Breast epithelium (tissue), 4 donors: Measurements from ENCODE around the gene GRK5. TPM values are rescaled to one million over a fixed set of nuclear protein-coding genes. Genes with fewer than 3 reads are reported as not detected.
"Not testable (repeated sequence)": the region's sequence is repeated elsewhere in the genome, so short reads cannot be mapped to it uniquely, and the experiment has no call there.

Experiments
- DNase-seq, 2 donors: peaks; one replicate each; pipeline ENCODE4 v3.0.0-alpha.2; 2019; ENCODE audit warnings: low spot score in 2 of 2
- H3K27ac ChIP-seq, 2 donors: fragments of 200-600 bp; sonication (generic) in 1 of 2; one replicate each; pipeline ENCODE4 v1.5.1; 2016 to 2019; ENCODE audit warnings: mild to moderate bottlenecking in 1 of 2
- H3K27me3 ChIP-seq, 2 donors: fragments of 200-600 bp; sonication (generic) in 1 of 2; one replicate each; pipeline versions ENCODE4 v1.5.1 to v1.6.0; 2017 to 2019; ENCODE audit warnings: control low read depth in 1 of 2, mild to moderate bottlenecking in 1 of 2
- H3K36me3 ChIP-seq: fragments of 200-600 bp; one replicate; pipeline ENCODE4 v1.5.1; 2019
- H3K4me1 ChIP-seq, 2 donors: fragments of 200-600 bp; sonication (generic); one replicate each; pipeline ENCODE4 v1.5.1; 2016 to 2019; ENCODE audit warnings: control low read depth in 1 of 2
- H3K4me3 ChIP-seq, 3 donors: fragments of 200-600 bp; sonication (generic); 1 replicate in 2 of 3; 2 replicates in 1 of 3; pipeline ENCODE4 v1.5.1; 2016 to 2019; ENCODE audit warnings: mild to moderate bottlenecking in 3 of 3, moderate library complexity in 2 of 3
- H3K9me3 ChIP-seq, 2 donors: fragments of 200-600 bp; sonication (generic) in 1 of 2; one replicate each; pipeline ENCODE4 v1.5.1; 2016 to 2019; ENCODE audit warnings: control low read depth in 1 of 2
- CTCF ChIP-seq, 3 donors: fragments of 450-650 bp; IDR thresholded peaks; one replicate each; pipeline ENCODE4 v1.5.1; 2016 to 2017; ENCODE audit warnings: antibody characterized with exemption in 3 of 3, mild to moderate bottlenecking in 3 of 3, moderate library complexity in 3 of 3
- POLR2A ChIP-seq: fragments of 450-650 bp; IDR thresholded peaks from one replicate; pipeline ENCODE4 v1.6.1; 2016; ENCODE audit warnings: antibody characterized with exemption, mild to moderate bottlenecking, moderate library complexity
- POLR2AphosphoS5 ChIP-seq, 3 donors: sonication (generic); formaldehyde crosslinking; IDR thresholded peaks; one replicate each; pipeline ENCODE4 v1.6.1; 2017; ENCODE audit warnings: antibody characterized with exemption in 3 of 3
- intact Hi-C: fragments of 100-400 bp; cut with DNase I; formaldehyde crosslinking; loops from one replicate; pipeline ENCODE4 v1.15.1; 2023; ENCODE audit warnings: low total_unique reads
- total RNA-seq, 3 donors: library from RNA; depleted of rRNA; stranded (reverse); fragments of >200 nt; gene quantifications; one replicate each; pipeline ENCODE4 v1.1.0, GENCODE V29; 2016

GRK5 gene
- total RNA-seq, 3 donors from 2014 or later = 14.9 to 20.6 (median 15.2) TPM

- TF ChIP-seq POLR2AphosphoS5 (IDR thresholded peaks at IDR 0.05) (no peak), POLR2A (no peak), CTCF (IDR thresholded peaks at IDR 0.05) (no peak)
- no peak overlapping the region for H3K4me3 ChIP-seq
- H3K36me3 ChIP-seq = peaks cover 6% of the 10 kb centered on the region
- H3K27me3 ChIP-seq = no peaks in the 10 kb centered on the region
- H3K27ac ChIP-seq = peak overlapping the region; percentile 56 to 61
- intact Hi-C loops = no loop called here
- H3K4me1 ChIP-seq = no peaks in the 10 kb centered on the region
- no peaks in the 10 kb centered on the region for H3K9me3 ChIP-seq
- DNase-seq = no peak
Measured at GRCh38 chr10:119176166-119176565, 31.2 kb upstream of the GRK5 start.

GRCh38 chr10:119177708-119178371 lies 29.5 kb upstream of the GRK5 start:
- H3K4me1 ChIP-seq = no peaks in the 10 kb centered on the region
- no peaks in the 10 kb centered on the region for H3K27me3 ChIP-seq
- intact Hi-C loops = no loop called here
- H3K9me3 ChIP-seq = no peaks in the 10 kb centered on the region
- H3K4me3 ChIP-seq = peak overlapping the region; percentile 80 to 85 (median 84)
- no peaks in the 10 kb centered on the region for H3K36me3 ChIP-seq
- peak overlapping the region; percentile 90 to 92 for H3K27ac ChIP-seq
- no peak for TF ChIP-seq CTCF (IDR thresholded peaks at IDR 0.05)
- no peak for TF ChIP-seq POLR2A
- TF ChIP-seq POLR2AphosphoS5 (IDR thresholded peaks at IDR 0.05) = no peak
- DNase-seq = no peak

- H3K36me3 ChIP-seq = no peaks in the 10 kb centered on the region
- no peaks in the 10 kb centered on the region for H3K27me3 ChIP-seq
- intact Hi-C loops = no loop called here
- H3K9me3 ChIP-seq = no peaks in the 10 kb centered on the region
- H3K4me1 ChIP-seq = no peaks in the 10 kb centered on the region
- H3K4me3 ChIP-seq = peak within 1 kb of the TSS; percentile 80 to 85 (median 84)
- peak; percentile 75 to 93 (median 87) for TF ChIP-seq POLR2AphosphoS5 (IDR thresholded peaks at IDR 0.05)
- no peak for TF ChIP-seq CTCF (IDR thresholded peaks at IDR 0.05)
- TF ChIP-seq POLR2A = peak; percentile 88
- H3K27ac ChIP-seq = peak within 1 kb of the TSS; percentile 90 to 92
- DNase-seq = peak; percentile 92
Measured at GRCh38 chr10:119178372-119179119, 28.8 kb upstream of the GRK5 start, which contains the start of gene PRDX3. TSS of gene PRDX3 (minus strand) at chr10:119178812. CDS start at chr10:119178790, 22 bp downstream.

GRCh38 chr10:119180850-119181400 lies 26.4 kb upstream of the GRK5 start:
- H3K9me3 ChIP-seq, H3K36me3 ChIP-seq, H3K27me3 ChIP-seq, H3K27ac ChIP-seq, intact Hi-C loops, H3K4me1 ChIP-seq, DNase-seq, H3K4me3 ChIP-seq: not testable (repeated sequence)

GRCh38 chr10:119183664-119184412 lies 23.5 kb upstream of the GRK5 start:
- no peak overlapping the region for H3K27ac ChIP-seq
- TF ChIP-seq POLR2AphosphoS5 (IDR thresholded peaks at IDR 0.05) = no peak
- TF ChIP-seq POLR2A = no peak
- no peak for TF ChIP-seq CTCF (IDR thresholded peaks at IDR 0.05)
- H3K9me3 ChIP-seq = no peaks in the 10 kb centered on the region
- intact Hi-C loops = no loop called here
- no peaks in the 10 kb centered on the region for H3K4me1 ChIP-seq
- H3K4me3 ChIP-seq = no peak overlapping the region
- no peak for DNase-seq
- H3K27me3 ChIP-seq = no peaks in the 10 kb centered on the region
- no peaks in the 10 kb centered on the region for H3K36me3 ChIP-seq
